Measurements from ENCODE around the gene KCNMA1.
"Not testable (repeated sequence)": the region's sequence is repeated elsewhere in the genome, so short reads cannot be mapped to it uniquely, and the experiment has no call there.

KCNMA1 gene

GRCh38 chr10:77400033-77400432 is 237.6 kb downstream of the KCNMA1 start:
- no peak for DNase-seq (ENCODE audit: low read depth, low spot score)
- H3K4me3 ChIP-seq (ENCODE audit: low read length): no peak overlapping the region

DNA sequence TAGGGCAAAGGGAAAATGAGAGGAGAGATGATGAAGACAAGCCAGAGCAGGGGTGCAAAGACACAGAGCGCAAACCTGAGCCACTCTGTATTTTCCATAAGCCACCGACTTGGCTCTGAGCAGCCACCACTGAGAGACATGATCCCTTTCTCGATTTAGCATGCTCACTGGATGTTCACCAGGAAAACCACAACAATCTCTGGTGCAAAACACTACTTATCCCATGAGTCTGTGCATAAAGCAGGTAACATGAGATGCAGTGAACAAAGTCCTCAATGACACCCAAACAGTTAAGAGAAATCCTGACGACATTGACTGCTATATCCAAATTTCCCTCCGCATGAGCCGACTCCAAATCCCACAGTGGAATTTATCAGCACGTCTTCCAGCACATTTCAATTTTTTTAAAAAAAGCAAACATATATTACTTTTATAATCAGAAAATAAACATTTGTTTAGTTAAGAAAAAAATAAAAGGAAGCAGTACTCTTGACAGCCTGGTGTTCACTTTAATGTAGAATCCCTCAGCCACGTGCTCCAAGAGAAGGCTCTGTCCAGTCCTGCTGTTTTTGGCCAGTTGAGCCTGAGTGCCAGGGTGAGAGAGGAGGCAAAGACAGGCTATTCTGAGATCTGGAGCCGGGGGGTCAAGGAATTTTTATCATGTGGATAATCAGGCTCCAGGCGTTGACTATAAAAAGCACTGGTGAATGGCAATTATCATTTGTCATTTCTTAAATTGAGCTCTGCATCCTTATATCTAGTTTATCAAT is 238.4 kb downstream of the KCNMA1 start:
- H3K4me3 ChIP-seq (ENCODE audit: low read length): no peak overlapping the region
- DNase-seq (ENCODE audit: low read depth, low spot score): no peak

GRCh38 chr10:77398558-77398957 is 239.1 kb downstream of the KCNMA1 start:
- H3K4me3 ChIP-seq (ENCODE audit: low read length): no peak overlapping the region
- no peak for DNase-seq (ENCODE audit: low read depth, low spot score)

GRCh38 chr10:77397103-77397502 is 240.5 kb downstream of the KCNMA1 start:
- no peak overlapping the region for H3K4me3 ChIP-seq (ENCODE audit: low read length)
- no peak for DNase-seq (ENCODE audit: low read depth, low spot score)

GRCh38 chr10:77396290-77396689 is 241.3 kb downstream of the KCNMA1 start:
- no peak overlapping the region for H3K4me3 ChIP-seq (ENCODE audit: low read length)
- DNase-seq (ENCODE audit: low read depth, low spot score): no peak

DNA sequence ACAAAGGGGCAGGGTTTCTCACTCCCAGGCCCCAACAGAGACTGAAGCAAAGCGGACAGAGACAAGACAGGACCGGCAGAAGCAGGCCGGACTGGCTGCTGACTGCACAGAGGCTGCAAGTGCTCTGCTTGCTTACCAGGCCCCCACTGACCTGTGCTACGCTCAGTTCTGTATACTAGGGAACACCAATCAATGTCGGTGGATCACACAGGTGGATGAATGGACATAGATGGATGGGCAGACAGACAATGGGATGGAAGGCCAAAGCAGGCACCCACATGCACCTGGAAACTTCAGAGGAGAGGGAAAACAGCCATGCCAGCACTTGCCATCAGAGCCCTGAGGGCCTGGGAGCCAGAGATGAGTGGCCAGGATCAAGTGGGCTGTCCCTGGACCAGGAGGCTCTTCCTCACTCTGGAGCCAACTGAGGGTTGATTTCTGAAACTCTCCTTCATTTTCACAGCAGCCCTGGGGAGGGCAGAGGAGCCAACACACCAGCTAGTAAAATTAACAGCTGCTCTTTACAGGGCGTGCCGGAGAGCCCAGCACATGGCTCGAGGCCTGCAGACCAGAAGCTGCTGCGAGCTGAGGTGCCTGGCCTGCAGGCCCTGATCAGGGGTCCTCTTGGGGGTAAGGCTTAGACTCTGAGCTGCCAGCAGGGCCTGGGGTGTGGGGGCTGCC is 243.6 kb downstream of the KCNMA1 start:
- DNase-seq (ENCODE audit: low read depth, low spot score): no peak

DNA sequence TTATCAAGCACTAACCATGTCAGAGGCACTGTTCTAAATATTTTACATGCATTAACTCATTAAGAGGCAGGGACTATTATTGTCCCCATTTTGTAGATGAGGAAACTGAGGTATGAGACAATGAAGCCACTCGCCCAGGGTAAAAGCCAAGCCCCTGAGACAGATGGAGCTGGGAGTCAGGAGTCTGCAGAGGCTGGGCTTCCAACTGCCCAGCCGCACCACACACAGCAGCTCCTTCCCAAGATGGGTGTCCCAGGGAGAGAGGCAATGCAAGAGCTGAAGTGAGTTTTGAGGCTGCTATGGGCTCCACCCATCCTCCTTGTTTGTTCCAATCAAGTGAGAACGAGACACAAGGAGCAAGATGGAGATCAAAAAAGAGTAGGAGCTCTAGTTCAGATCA is 244.2 kb downstream of the KCNMA1 start:
- DNase-seq (ENCODE audit: low read depth, low spot score): no peak
- H3K4me3 ChIP-seq (ENCODE audit: low read length): no peak overlapping the region

More for the DNA sequence above, 243.6 kb downstream of the KCNMA1 start:
- no peak overlapping the region for H3K4me3 ChIP-seq (ENCODE audit: low read length)

- no peak overlapping the region for H3K4me3 ChIP-seq (ENCODE audit: low read length)
- DNase-seq (ENCODE audit: low read depth, low spot score): no peak
Observed at GRCh38 chr10:77392851-77393250, 244.8 kb downstream of the KCNMA1 start.

DNA sequence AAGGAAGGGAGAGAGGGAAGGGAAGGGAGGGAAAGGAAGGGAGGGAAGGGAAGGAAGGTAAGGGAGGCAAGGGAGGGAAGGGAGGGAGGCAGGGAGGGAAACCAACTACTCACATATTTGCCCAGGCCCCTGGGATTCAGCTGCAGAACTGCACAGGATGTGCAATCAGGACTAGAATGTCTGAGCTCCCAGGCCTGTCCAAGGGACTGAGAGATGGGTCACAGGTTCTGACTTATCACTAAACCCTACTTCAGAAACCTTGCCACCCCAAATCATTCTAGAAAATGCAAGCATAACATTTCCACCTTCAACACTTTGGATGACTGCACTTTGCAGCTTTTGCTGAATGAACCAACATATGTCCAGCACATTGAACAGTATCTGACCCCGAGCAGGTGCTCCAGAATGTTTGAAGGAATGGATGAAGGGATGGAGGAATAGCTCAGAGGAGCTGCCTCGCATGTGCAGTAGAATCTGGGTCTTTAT is 245.3 kb downstream of the KCNMA1 start:
- DNase-seq (ENCODE audit: low read depth, low spot score): no peak
- no peak overlapping the region for H3K4me3 ChIP-seq (ENCODE audit: low read length)

- peak; percentile 20 for DNase-seq (ENCODE audit: low read depth, low spot score)
- no peak overlapping the region for H3K4me3 ChIP-seq (ENCODE audit: low read length)
Observed at GRCh38 chr10:77391605-77392235, 245.9 kb downstream of the KCNMA1 start.

- no peak overlapping the region for H3K4me3 ChIP-seq (ENCODE audit: low read length)
- DNase-seq (ENCODE audit: low read depth, low spot score): no peak
Observed at GRCh38 chr10:77390481-77390891, 247.1 kb downstream of the KCNMA1 start.

- no peak for DNase-seq (ENCODE audit: low read depth, low spot score)
Observed at GRCh38 chr10:77388571-77389100, 249.0 kb downstream of the KCNMA1 start.

DNA sequence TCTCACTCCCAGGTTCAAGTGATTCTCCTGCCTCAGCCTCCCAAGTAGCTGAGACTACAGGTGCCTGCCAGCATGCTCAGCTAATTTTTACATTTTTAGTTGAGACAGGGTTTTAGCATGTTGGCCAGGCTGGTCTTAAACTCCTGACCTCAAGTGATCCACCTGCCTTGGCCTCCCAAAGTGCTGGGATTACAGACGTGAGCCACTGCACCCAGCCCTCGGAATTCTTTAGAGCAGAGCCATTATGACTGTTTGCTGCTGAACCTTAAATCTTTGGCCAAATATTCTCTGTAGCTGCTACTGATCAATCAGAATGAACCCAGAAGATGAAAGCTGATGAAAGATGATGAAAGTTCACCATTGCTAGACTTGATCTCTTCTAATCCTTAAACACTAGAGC is 249.9 kb downstream of the KCNMA1 start:
- H3K4me3 ChIP-seq (ENCODE audit: low read length): not testable (repeated sequence)

More at GRCh38 chr10:77388571-77389100, 249.0 kb downstream of the KCNMA1 start:
- H3K4me3 ChIP-seq (ENCODE audit: low read length): no peak overlapping the region

DNA sequence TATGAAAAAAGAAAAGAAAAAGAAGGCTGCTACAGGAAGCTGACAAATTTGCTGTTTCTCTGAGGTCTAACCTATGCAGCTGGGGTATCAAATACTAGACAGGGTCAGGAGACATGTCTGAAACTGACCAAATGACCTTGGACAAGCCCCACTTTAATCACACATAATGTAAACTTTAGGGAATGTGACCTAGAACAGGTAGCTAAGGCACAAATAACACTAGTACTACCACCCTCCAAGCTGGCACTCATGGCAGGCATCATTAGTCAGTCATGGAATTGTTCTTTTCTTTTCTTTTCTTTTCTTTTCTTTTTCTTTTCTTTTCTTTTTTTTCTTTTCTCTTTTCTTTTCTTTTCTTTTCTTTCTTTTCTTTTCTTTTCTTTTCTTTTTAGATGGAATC is 250.4 kb downstream of the KCNMA1 start:
- H3K4me3 ChIP-seq (ENCODE audit: low read length): no peak overlapping the region

More for the DNA sequence above, 249.9 kb downstream of the KCNMA1 start:
- not testable (repeated sequence) for DNase-seq (ENCODE audit: low read depth, low spot score)

DNA sequence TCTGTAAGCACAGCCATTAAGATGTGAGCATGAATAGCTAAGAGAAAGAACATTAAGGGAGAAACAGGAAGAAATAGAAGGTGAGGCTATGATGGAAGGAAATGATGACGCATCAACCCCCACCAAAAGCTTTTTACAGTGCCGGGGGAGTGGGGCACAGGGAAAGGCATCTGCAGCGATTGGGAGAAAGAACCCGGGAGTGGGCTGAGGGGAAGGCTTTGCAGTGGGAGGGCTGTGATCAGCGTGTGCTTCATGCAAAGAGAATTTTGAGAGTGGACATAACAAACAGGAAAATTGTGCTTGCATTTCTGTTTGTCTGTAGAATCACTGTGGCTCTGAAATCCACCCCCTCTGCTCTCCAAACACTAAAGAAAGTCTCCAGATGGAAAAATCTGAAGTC is 250.8 kb downstream of the KCNMA1 start:
- no peak for DNase-seq (ENCODE audit: low read depth, low spot score)
- H3K4me3 ChIP-seq (ENCODE audit: low read length): no peak overlapping the region

More for the DNA sequence above, 250.4 kb downstream of the KCNMA1 start:
- no peak for DNase-seq (ENCODE audit: low read depth, low spot score)

GRCh38 chr10:77386365-77386764 is 251.2 kb downstream of the KCNMA1 start:
- H3K4me3 ChIP-seq (ENCODE audit: low read length): no peak overlapping the region
- no peak for DNase-seq (ENCODE audit: low read depth, low spot score)

DNA sequence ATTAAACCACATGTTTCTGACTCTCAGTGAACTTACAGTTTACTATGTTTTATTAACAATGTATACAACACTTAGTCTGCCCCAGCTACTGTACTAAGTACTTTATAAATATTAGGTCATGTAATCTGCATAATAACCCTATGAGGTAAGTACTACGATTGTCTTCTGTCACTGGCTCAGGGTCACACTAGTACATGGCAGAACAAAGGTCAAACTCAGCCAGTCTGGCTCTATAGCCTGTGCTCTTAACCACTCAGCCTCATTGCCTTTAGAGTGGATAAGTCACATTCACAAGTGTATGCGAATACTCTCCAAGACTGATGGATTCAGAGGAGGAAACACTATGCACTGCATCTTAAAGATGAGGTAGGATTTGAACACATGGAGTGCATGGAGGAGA is 252.3 kb downstream of the KCNMA1 start:
- no peak for DNase-seq (ENCODE audit: low read depth, low spot score)
- H3K4me3 ChIP-seq (ENCODE audit: low read length): no peak overlapping the region

DNA sequence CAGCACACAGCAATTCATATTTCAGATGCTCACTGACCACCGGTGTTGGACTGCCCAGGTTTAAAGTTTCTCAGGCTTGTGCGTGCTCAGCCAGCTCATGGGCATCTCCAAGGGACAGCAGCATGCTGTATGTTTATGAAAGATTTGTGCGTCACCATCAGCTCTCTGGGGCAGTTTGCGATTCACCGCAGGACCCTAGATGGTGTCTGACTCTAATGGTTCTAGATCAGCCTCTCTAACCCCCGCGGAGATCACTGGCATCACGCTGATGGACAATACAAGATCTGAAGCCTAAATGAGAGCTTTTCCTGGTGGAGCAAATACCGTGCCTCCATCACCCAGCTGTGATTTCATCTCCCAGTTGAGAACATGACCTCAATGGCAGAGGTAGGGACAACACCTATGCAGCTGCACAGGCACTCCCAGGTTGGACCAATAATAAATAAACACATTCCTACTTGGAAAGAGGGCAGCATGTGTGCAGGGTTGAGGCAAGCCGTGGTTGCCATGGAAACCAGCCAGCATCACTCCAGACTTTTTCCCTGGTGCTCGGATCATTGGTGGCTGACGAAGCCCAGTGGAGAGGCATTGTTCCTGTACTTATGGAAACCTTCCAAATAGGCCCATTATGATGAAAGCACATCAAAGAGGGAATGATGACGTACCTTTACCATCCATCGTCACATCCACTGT is 253.6 kb downstream of the KCNMA1 start:
- no peak overlapping the region for H3K4me3 ChIP-seq (ENCODE audit: low read length)
- no peak for DNase-seq (ENCODE audit: low read depth, low spot score)

- no peak for DNase-seq (ENCODE audit: low read depth, low spot score)
- H3K4me3 ChIP-seq (ENCODE audit: low read length): no peak overlapping the region
Observed at GRCh38 chr10:77381750-77382149, 255.9 kb downstream of the KCNMA1 start.

All from Jurkat, Clone E6-1 (cell line).